DOHH2 (cell line): ENCODE measurements around the gene TSPAN17.
A peak's percentile ranks its signal among the peaks of the same experiment; 100 is the strongest.
"Not testable (repeated sequence)": the region's sequence is repeated elsewhere in the genome, so short reads cannot be mapped to it uniquely, and the experiment has no call there.

Experiments
- H3F3A ChIP-seq: fragments of 200-600 bp; sonication (generic), shearing (Covaris generic); 2 replicates; pipeline ENCODE4 v1.6.0; 2016; ENCODE audit warnings: antibody characterized with exemption, mild to moderate bottlenecking; ENCODE audit not compliant: control insufficient read depth, insufficient read depth
- H3K27ac ChIP-seq: fragments of 200-600 bp; sonication (generic); 2 replicates; pipeline ENCODE4 v1.5.1; 2014; ENCODE audit warnings: low read depth, mild to moderate bottlenecking, low read length, moderate library complexity
- H3K27me3 ChIP-seq: fragments of 200-600 bp; sonication (generic); 2 replicates; pipeline ENCODE4 v1.6.1; 2014; ENCODE audit warnings: mild to moderate bottlenecking, low read length, mixed read lengths; ENCODE audit not compliant: control insufficient read depth
- H3K36me3 ChIP-seq: fragments of 200-600 bp; sonication (generic); 2 replicates; pipeline ENCODE4 v1.6.1; 2014; ENCODE audit warnings: mild to moderate bottlenecking, low read length, moderate library complexity, mixed read lengths; ENCODE audit not compliant: control insufficient read depth
- H3K4me1 ChIP-seq: fragments of 200-600 bp; sonication (generic); 2 replicates; pipeline ENCODE4 v1.6.1; 2014; ENCODE audit warnings: mild to moderate bottlenecking, low read length, mixed read lengths; ENCODE audit not compliant: control insufficient read depth
- H3K4me2 ChIP-seq: fragments of 200-600 bp; sonication (generic); 2 replicates; pipeline ENCODE4 v1.6.0; 2014; ENCODE audit warnings: mild to moderate bottlenecking, low read length, moderate library complexity
- H3K4me3 ChIP-seq: fragments of 200-600 bp; sonication (generic); 2 replicates; pipeline ENCODE4 v1.5.1; 2014; ENCODE audit warnings: mild to moderate bottlenecking, low read length, mixed read lengths
- H3K79me2 ChIP-seq: fragments of 200-600 bp; sonication (generic); 2 replicates; pipeline ENCODE4 v1.6.1; 2014; ENCODE audit warnings: mild to moderate bottlenecking, low read length, mixed read lengths; ENCODE audit not compliant: control insufficient read depth
- H3K9me2 ChIP-seq: fragments of 200-600 bp; sonication (generic); replicated peaks from 2 replicates; pipeline ENCODE4 v1.6.1; 2014; ENCODE audit warnings: mild to moderate bottlenecking, low read length, mixed read lengths; ENCODE audit not compliant: control insufficient read depth
- H3K9me3 ChIP-seq: fragments of 200-600 bp; sonication (generic); 2 replicates; pipeline ENCODE4 v1.6.1; 2014; ENCODE audit warnings: antibody characterized with exemption, low read length, mixed read lengths; ENCODE audit not compliant: control insufficient read depth, insufficient read depth
- H4K20me1 ChIP-seq: fragments of 200-600 bp; sonication (generic); 2 replicates; pipeline ENCODE4 v1.6.0; 2014; ENCODE audit warnings: low read depth, mild to moderate bottlenecking, antibody characterized with exemption, low read length, moderate library complexity; ENCODE audit not compliant: control insufficient read depth, insufficient read depth
- EZH2phosphoT487 ChIP-seq: fragments of 200-600 bp; sonication (generic); IDR thresholded peaks from 2 replicates; pipeline ENCODE4 v1.6.1; 2017; ENCODE audit warnings: borderline replicate concordance, mild to moderate bottlenecking, antibody characterized with exemption, low read length, moderate library complexity, mixed read lengths
- TF ChIP-seq, protein P1 (sequence below): fragments of 200-600 bp; sonication (generic); IDR thresholded peaks from one replicate; pipeline ENCODE4 v1.5.1; 2014; ENCODE audit warnings: antibody characterized with exemption, mild to moderate bottlenecking, low read depth, low read length; ENCODE audit not compliant: poor library complexity, severe bottlenecking

The TSPAN17 gene, protein sequence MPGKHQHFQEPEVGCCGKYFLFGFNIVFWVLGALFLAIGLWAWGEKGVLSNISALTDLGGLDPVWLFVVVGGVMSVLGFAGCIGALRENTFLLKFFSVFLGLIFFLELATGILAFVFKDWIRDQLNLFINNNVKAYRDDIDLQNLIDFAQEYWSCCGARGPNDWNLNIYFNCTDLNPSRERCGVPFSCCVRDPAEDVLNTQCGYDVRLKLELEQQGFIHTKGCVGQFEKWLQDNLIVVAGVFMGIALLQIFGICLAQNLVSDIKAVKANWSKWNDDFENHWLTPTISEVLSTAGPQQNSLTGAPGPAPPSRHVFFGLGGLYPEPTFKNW

DNA sequence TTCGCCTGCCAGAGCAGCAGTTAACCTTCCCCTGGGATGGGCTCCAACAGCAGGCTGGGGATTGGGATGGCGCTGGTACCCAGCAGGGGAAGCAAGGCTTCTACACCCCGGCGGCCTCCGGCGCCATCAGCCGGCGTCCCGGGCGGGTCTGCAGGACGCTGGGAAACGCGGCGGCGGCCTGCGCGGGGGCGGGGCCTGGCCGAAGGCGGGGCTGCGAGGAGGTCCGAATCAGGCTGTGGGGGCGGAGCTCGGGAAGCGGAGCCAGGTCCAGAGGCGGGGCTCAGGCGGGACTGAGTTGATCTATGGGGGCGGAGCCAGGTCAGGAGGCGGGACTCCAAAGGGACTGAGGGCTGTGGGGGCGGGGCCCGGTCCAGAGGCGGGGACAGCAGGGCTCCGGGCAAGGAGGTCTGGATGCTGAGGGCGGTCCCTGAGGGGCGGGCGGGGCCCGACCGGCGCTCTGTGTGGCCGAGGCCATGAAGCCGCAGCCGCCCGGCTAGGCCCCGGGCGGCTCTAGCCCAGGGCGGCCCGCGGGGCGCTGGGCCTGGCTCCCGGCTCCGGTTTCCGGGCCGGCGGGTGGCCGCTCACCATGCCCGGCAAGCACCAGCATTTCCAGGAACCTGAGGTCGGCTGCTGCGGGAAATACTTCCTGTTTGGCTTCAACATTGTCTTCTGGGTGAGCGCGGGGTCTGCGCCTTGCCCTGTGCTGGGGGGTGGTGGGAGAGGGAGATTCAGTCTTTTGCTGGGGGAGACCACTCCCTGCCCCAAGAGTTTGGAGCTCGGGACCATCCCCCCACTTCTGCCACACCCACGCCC, at the start of gene TSPAN17:
Gene TSPAN17, plus strand, starts transcription at position 455 of the 813 bp plus-strand sequence. Its CDS starts 132 bp downstream, at position 587.
- Histone ChIP-seq H3K9me3 (no peaks in the 10 kb centered on the region), H3K27me3 (no peaks in the 10 kb centered on the region), H3K4me2 (peak within 1 kb of the TSS; percentile 93), H3K9me2 (no peaks in the 10 kb centered on the region), H3K36me3 (no peaks in the 10 kb centered on the region), H3K4me1 (peaks cover 16% of the 10 kb centered on the region), H4K20me1 (no peaks in the 10 kb centered on the region), H3K4me3 (peak within 1 kb of the TSS; percentile 85), H3K79me2 (no peaks in the 10 kb centered on the region), H3F3A (no peaks in the 10 kb centered on the region), H3K27ac (no peak within 1 kb of the TSS)
- TF ChIP-seq, protein P1, sequence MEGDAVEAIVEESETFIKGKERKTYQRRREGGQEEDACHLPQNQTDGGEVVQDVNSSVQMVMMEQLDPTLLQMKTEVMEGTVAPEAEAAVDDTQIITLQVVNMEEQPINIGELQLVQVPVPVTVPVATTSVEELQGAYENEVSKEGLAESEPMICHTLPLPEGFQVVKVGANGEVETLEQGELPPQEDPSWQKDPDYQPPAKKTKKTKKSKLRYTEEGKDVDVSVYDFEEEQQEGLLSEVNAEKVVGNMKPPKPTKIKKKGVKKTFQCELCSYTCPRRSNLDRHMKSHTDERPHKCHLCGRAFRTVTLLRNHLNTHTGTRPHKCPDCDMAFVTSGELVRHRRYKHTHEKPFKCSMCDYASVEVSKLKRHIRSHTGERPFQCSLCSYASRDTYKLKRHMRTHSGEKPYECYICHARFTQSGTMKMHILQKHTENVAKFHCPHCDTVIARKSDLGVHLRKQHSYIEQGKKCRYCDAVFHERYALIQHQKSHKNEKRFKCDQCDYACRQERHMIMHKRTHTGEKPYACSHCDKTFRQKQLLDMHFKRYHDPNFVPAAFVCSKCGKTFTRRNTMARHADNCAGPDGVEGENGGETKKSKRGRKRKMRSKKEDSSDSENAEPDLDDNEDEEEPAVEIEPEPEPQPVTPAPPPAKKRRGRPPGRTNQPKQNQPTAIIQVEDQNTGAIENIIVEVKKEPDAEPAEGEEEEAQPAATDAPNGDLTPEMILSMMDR, result peak; percentile 40
- no peak for TF ChIP-seq EZH2phosphoT487

DNA sequence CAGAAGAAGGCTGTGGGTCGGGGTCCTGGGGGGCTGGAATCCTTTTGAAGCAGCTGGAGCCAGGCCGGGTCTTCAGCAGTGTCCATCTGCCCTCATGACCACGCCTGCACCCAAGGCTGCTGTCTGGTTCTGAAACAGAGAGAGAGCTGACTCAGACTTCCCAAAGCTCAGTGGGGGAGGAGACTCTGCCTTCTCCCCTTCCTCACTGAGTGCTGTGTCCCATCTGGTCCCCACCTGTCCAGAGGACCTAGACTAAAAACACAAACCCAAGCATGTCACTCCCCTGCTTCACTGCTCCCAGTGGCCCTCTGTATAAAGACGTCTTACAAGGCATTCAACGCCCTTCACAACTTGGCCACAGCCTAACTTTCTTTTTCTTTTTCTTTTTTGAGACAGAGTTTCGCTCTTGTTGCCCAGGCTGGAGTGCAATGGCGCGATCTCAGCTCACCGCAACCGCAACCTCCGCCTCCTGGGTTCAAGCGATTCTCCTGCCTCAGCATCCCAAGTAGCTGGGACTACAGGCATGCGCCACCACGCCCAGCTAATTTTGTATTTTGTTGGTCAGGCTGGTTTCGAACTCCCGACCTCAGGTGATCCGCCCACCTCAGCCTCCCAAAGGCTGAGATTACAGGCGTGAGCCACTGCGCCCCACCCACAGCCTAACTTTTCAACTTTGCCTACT, 47.4 kb upstream of the TSPAN17 start:
- not testable (repeated sequence) for H4K20me1 ChIP-seq, H3K79me2 ChIP-seq, H3K9me2 ChIP-seq, H3K27me3 ChIP-seq, H3K27ac ChIP-seq, H3K4me3 ChIP-seq, H3K9me3 ChIP-seq, H3F3A ChIP-seq, H3K36me3 ChIP-seq, H3K4me2 ChIP-seq, H3K4me1 ChIP-seq

DNA sequence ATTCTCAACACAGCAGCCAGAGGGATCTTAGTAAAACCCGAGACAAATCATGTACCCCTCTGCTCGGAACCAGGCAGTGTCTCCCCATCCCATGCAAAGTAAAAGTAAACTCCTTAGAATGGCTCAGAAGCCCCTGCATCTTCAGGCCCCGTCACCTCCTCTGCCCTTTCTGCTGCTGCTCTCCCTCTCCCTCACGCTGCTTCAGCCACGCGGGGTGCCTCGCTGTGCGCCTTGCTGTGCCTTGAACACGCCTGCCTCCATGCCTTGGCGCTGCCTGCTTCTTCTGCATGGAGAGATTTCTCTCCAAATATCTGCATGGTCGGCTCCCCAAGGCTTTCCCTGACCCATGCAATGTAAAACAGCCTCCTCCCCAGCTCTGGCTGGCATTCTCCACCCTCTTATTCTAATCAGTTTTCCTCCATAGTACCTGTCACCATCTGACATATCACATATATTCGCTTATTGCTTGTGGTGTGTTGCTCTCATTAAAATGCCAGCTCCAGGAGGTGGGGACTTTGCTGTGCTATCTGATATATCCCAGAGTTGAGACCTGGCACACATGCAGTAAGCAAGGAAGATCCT, 45.3 kb upstream of the TSPAN17 start:
- Histone ChIP-seq H3K27me3 (no peaks in the 10 kb centered on the region), H3K4me1 (no peaks in the 10 kb centered on the region), H3K4me2 (no peak overlapping the region), H3K27ac (no peak overlapping the region), H3K9me2 (no peaks in the 10 kb centered on the region), H3K79me2 (peaks cover 11% of the 10 kb centered on the region), H3K9me3 (no peaks in the 10 kb centered on the region), H3K36me3 (peaks cover 7% of the 10 kb centered on the region; the same call in 1 of the 2 replicates), H3F3A (no peaks in the 10 kb centered on the region), H4K20me1 (no peaks in the 10 kb centered on the region), H3K4me3 (no peak overlapping the region)
- no peak for TF ChIP-seq EZH2phosphoT487
- TF ChIP-seq, protein P1, result no peak
